22Rv1 (cell line): ENCODE results near the gene WNT1.

Source experiments
- H3K27ac ChIP-seq: fragments of 450-650 bp; 2 replicates; pipeline ENCODE4 v1.5.1; 2017
- CTCF ChIP-seq: fragments of 450-650 bp; IDR thresholded peaks from 2 replicates; pipeline ENCODE4 v1.5.1; 2017; ENCODE audit warnings: mild to moderate bottlenecking
- ZFX ChIP-seq: fragments of 450-650 bp; IDR thresholded peaks from 2 replicates; pipeline ENCODE4 v1.6.1; 2017; ENCODE audit warnings: antibody characterized with exemption, borderline replicate concordance

The WNT1 gene

GRCh38 chr12:48969160-48969771 lies 8.9 kb upstream of the WNT1 start:
- TF ChIP-seq CTCF (no peak), ZFX (no peak)
- no peak overlapping the region for H3K27ac ChIP-seq

GRCh38 chr12:48969833-48970701 lies 8.1 kb upstream of the WNT1 start:
- no peak overlapping the region for H3K27ac ChIP-seq
- no peak for TF ChIP-seq CTCF
- no peak for TF ChIP-seq ZFX

- TF ChIP-seq ZFX (no peak), CTCF (no peak)
- H3K27ac ChIP-seq: peak overlapping the region; percentile 45; the same call in 1 of the 2 replicates
Observed at GRCh38 chr12:48970702-48971334, 7.3 kb upstream of the WNT1 start.

- no peak overlapping the region for H3K27ac ChIP-seq
- peak; percentile 26 for TF ChIP-seq CTCF
- no peak for TF ChIP-seq ZFX
Observed at GRCh38 chr12:48972213-48972951, 5.7 kb upstream of the WNT1 start.

GRCh38 chr12:48972952-48973483 lies 5.1 kb upstream of the WNT1 start:
- no peak overlapping the region for H3K27ac ChIP-seq
- TF ChIP-seq CTCF (no peak), ZFX (no peak)

GRCh38 chr12:48973531-48973930 lies 4.6 kb upstream of the WNT1 start:
- H3K27ac ChIP-seq: no peak overlapping the region
- TF ChIP-seq ZFX: no peak
- no peak for TF ChIP-seq CTCF
